NCI-H2227 treated with DMSO at 0.1 percent for 48 hours (cell line): ENCODE results near the gene THAP2.

Source experiments
- DNase-seq: peaks from one replicate; lab custom pipeline; 2025; lab: John Stamatoyannopoulos, UW

The THAP2 gene

GRCh38 chr12:71703206-71703605 lies 39.1 kb downstream of the THAP2 start:
- DNase-seq = no peak

DNA sequence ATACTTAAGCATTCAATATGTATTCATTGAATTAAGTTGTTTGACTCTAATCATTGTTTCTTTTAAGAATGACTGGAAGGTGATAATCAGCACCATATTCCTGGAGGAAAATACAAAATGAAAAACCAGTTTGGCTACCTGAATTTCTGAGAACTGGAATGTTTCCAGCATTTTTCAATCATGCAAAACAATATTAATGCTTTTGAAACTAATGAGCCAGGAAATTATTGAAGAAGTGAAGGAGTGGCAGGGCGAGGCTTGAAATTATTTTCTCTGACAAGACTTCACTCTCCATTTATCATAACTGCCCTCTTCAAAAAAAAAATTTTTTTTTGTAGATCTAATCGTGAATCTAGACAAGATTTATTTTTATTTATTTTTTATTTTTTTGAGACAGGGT lies 40.8 kb downstream of the THAP2 start:
- DNase-seq = no peak

DNA sequence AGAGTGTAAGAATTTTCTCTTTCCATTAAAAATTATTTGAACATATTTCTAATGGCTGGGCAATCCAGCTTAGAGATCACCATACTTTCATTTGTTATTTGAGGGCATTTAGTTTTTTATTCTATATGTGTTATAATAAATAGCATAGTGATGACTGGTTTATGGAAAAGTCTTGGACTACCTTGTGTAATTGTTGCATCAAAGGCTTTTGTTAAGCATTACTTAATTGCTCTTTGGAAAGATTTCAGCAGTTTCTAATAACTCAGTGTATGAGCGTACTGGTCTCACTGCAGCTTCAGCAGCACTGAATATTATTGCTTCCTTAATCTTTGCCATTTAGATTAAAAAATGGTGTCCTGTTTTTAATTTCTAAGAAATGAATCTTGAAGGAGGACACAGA lies 44.6 kb downstream of the THAP2 start:
- DNase-seq = no peak

DNA sequence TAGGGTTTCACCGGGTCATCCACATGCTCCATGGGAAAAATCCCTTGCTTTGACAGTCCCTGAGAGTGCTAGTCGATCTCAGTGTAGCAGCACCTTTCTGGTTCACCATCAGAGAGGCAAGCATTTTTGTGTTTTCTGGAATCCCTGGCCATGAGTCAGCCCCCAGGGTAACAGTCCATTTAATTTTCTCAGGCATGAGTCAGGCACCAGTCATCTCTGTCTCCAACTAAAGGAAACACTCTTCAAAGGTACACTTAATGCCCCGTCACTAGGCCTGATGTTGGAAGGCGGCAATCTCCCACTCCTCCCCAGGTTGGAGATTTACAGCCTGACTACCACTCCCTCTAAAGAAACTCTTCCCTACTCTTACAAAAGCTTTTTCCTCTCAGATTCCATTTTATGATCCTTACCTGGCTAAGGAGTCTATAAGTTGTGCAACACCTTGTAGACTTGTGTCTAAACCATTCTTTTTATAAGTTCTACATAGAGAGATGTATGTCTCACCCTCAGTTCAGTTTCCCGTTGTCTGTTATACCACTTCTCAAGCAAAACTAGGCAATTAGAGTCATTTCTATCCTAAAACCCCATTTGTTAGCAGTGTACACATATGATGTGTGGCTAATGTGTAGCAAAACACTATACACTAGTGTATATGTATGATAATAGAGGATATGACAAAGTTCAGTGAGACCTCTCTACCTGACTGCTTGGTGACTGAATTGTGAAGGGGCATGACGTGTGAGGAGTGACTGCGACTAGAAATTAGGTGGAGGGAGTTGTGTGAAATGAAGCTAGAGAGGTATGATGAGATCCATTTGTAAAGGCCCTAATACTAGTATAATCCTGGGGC lies 46.4 kb downstream of the THAP2 start:
- no peak for DNase-seq

GRCh38 chr12:71718611-71719010 lies 54.5 kb downstream of the THAP2 start:
- DNase-seq = no peak

DNA sequence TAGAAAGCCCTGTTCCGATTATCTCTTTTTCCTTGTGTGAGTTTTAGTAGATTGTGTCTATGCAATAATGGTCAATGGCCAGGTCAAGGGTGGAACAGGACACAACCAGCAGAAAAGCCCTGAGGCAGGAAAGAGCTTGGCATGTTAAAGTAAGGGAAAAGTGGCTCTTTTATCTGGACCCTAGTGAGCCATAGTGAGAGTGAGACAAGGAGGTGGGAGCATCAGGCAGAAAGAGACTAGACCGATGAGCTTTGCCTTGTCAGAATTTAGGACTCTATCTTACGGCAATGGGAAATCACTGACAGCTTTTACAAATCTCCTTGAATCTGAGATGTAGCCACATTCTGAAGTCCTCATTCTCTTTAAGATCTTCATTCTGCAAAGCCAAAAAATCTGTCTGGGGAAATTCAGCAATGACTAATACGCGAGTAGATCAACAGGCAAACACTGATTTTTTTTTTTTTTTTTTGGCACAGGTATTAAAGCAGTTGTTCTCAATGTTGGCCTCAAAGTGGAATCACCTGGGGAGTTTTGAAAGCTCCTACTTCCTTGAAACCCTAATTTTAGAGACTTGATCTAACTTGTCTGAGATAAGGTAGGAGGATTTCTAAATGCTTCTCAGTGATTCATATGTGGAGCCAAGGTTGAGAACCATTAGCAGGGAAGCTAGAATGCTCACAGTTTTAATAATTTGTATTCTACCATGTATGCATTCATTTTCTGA lies 55.7 kb downstream of the THAP2 start:
- no peak for DNase-seq

DNA sequence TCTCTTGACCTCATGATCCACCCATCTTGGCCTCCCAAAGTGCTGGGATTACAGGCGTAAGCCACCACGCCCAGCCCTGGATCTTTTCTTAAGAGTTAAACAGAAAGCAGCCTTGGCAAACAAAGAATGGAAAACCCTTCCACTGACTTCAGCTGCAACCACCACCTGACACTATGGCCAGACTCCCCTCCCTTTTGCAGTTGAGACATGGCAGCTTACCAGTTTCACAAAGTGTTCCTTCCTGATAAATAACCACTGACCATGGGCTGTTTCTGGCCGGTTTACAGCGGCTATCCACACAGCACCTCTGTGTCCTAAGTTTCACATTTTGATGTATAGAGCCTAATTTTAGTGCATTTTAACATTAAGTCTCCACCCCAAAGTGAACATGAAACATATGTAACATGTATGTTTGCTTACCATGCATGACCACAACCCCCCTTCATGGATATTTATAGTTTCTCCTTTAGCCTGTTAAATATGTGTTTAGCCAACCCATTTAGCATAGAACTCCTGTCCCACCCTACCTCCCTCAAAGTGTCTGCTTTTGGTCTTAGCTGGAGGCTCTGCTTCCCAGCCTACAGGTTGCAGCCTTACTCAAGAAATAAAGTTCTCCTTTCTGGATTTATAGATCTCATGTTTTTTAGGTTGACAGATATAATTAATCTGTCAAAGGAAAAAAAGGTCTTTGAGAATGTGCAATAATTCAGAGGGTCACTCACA lies 57.8 kb downstream of the THAP2 start:
- DNase-seq = no peak

GRCh38 chr12:71725011-71725410 lies 60.9 kb downstream of the THAP2 start:
- no peak for DNase-seq

GRCh38 chr12:71726548-71726947 lies 62.4 kb downstream of the THAP2 start:
- no peak for DNase-seq

DNA sequence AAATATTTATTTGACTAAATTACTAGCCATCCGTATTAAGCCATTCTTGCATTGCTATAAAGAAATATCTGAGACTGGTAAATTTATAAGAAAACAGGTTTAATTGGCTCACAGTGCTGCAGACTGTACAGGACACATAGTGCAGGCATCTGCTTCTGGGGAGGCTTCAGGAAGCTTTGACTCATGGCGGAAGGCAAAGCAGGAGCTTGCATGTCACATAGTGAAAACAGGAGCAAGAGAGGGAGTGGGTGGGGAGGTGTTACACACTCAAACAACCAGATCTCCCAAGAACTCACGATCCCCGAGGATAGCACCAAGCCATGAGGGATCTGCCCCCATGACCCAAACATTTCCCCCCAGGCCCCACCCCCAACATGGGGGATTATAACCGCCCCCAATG lies 63.9 kb downstream of the THAP2 start:
- no peak for DNase-seq
